ENCODE results near the gene TMC3. TPM values are rescaled to one million over a fixed set of nuclear protein-coding genes. Genes with fewer than 3 reads are reported as not detected.
"Not testable (repeated sequence)": the region's sequence is repeated elsewhere in the genome, so short reads cannot be mapped to it uniquely, and the experiment has no call there.

TMC3 gene
- total RNA-seq, 2 donors from 2014 or later: not detected

DNA sequence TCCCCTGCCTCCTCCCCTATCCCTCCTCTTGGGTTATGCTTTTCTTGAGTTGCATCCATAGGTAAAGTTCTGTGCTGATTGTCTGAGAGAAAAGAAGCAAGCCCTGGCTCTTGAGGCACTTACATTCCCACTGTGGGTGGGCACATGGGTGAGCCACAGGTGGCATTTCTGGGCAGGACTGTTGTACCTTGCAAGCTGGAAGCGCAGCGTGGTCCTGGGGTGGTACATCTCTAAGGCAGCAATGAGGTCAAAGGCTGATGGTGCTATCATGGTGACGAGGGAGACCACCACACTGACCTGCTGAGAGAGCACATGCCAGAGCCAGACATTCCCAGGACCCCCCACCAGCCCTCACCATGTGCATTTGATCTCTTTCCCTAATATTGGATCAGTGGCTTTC lies 24.7 kb downstream of the TMC3 start:
- no peak for DNase-seq (ENCODE audit: low spot score)

GRCh38 chr15:81348691-81349090 lies 25.3 kb downstream of the TMC3 start:
- not testable (repeated sequence) for H3K4me3 ChIP-seq; DNase-seq (ENCODE audit: low spot score); H3K9me3 ChIP-seq; H3K27ac ChIP-seq; H3K4me1 ChIP-seq; H3K27me3 ChIP-seq; H3K36me3 ChIP-seq

More for the DNA sequence above, 24.7 kb downstream of the TMC3 start:
- Histone ChIP-seq H3K4me1 (no peaks in the 10 kb centered on the region), H3K4me3 (no peak overlapping the region), H3K9me3 (no peaks in the 10 kb centered on the region), H3K27ac (no peak overlapping the region), H3K36me3 (no peaks in the 10 kb centered on the region), H3K27me3 (no peaks in the 10 kb centered on the region)
- TF ChIP-seq, protein P1, sequence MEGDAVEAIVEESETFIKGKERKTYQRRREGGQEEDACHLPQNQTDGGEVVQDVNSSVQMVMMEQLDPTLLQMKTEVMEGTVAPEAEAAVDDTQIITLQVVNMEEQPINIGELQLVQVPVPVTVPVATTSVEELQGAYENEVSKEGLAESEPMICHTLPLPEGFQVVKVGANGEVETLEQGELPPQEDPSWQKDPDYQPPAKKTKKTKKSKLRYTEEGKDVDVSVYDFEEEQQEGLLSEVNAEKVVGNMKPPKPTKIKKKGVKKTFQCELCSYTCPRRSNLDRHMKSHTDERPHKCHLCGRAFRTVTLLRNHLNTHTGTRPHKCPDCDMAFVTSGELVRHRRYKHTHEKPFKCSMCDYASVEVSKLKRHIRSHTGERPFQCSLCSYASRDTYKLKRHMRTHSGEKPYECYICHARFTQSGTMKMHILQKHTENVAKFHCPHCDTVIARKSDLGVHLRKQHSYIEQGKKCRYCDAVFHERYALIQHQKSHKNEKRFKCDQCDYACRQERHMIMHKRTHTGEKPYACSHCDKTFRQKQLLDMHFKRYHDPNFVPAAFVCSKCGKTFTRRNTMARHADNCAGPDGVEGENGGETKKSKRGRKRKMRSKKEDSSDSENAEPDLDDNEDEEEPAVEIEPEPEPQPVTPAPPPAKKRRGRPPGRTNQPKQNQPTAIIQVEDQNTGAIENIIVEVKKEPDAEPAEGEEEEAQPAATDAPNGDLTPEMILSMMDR (IDR thresholded peaks at IDR 0.05): no peak

DNA sequence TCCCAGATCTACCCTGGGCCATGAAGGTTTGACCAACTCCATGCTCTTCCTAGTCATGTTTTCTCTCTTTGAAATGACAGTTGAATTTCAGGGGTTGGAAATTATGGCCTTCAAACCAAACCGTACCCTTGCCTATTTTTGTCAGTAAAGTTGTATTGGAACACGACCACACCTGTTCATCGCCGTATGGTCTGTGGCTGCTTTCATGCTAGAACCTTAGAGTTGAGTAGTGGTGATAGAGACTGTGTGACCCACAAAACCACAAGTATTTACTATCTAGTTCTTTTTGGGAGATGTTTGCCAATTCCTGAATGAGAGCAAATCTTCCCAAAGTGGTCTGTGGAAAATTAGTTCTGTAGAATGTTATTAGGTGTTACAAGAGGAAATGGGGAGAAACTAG lies 26.1 kb downstream of the TMC3 start:
- Histone ChIP-seq H3K4me3 (no peak overlapping the region), H3K4me1 (no peaks in the 10 kb centered on the region), H3K27ac (no peak overlapping the region), H3K9me3 (no peaks in the 10 kb centered on the region), H3K27me3 (no peaks in the 10 kb centered on the region), H3K36me3 (no peaks in the 10 kb centered on the region)
- no peak for DNase-seq (ENCODE audit: low spot score)
- TF ChIP-seq, protein P1 (IDR thresholded peaks at IDR 0.05): no peak

DNA sequence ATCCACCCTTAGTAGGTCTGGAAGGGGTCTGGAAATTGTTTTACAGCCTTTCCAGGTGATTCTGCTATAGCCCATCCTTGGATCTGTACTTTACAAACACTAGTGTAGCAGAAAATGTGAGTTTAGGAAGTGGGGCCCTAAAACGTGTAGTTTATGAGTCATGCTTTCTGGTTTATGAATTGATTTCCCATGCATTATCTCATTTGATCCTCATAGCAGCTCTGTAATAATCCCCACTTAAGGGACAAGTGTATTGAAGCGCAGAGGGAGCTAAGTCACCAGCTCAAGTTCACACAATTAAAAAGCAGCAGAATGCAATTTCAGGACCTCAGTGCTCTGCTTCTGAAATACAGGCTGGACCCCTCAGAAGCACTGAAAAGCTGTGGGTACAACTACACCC lies 27.4 kb downstream of the TMC3 start:
- no peaks in the 10 kb centered on the region for H3K4me1 ChIP-seq
- H3K27me3 ChIP-seq: no peaks in the 10 kb centered on the region
- no peaks in the 10 kb centered on the region for H3K9me3 ChIP-seq
- H3K4me3 ChIP-seq: no peak overlapping the region
- TF ChIP-seq, protein P1 (IDR thresholded peaks at IDR 0.05): no peak
- DNase-seq (ENCODE audit: low spot score): peak; percentile 28
- H3K36me3 ChIP-seq: no peaks in the 10 kb centered on the region
- no peak overlapping the region for H3K27ac ChIP-seq

- no peaks in the 10 kb centered on the region for H3K36me3 ChIP-seq
- no peak overlapping the region for H3K27ac ChIP-seq
- no peak overlapping the region for H3K4me3 ChIP-seq
- H3K9me3 ChIP-seq: no peaks in the 10 kb centered on the region
- TF ChIP-seq, protein P1 (IDR thresholded peaks at IDR 0.05): no peak
- DNase-seq (ENCODE audit: low spot score): peak; percentile 28
- no peaks in the 10 kb centered on the region for H3K27me3 ChIP-seq
- no peaks in the 10 kb centered on the region for H3K4me1 ChIP-seq
Measured at GRCh38 chr15:81343371-81343770, 30.6 kb downstream of the TMC3 start.

DNA sequence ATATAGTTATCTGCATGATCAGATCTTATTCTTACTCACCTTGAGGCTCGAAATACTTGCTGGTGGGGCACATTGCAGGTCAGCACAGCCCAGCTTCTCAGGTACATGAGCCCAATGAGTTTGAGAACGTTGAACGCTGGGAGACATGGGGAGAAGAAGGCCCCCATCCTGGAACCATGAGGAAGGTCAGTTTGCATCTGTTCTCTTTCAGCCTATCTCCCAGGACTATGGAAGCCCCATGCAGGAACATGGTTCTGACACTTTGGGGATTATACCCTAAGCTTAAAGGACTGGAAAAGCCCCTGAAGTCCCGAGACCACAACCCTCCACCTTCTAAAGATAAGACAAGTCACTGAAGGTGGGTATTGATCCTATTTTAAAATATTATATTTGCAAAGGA lies 32.7 kb downstream of the TMC3 start:
- peak; percentile 38 for DNase-seq (ENCODE audit: low spot score)
- peaks cover 0 to 10% of the 10 kb centered on the region in 2 donors for H3K4me1 ChIP-seq
- H3K27ac ChIP-seq: no peak overlapping the region

More for the DNA sequence above, 32.7 kb downstream of the TMC3 start:
- no peak overlapping the region for H3K4me3 ChIP-seq
- H3K36me3 ChIP-seq: no peaks in the 10 kb centered on the region
- H3K27me3 ChIP-seq: no peaks in the 10 kb centered on the region
- TF ChIP-seq, protein P1 (IDR thresholded peaks at IDR 0.05): no peak
- no peaks in the 10 kb centered on the region for H3K9me3 ChIP-seq

Measured in right atrium auricular region (tissue), 2 donors.